Tibial artery (tissue), 4 donors: Measurements from ENCODE around the gene CS.
A peak's percentile ranks its signal among the peaks of the same experiment; 100 is the strongest.

Experiments used
- DNase-seq, 2 donors: peaks; one replicate each; pipeline ENCODE4 v3.0.0-alpha.2; 2019
- H3K27ac ChIP-seq, 2 donors: fragments of 200-600 bp; sonication (generic) in 1 of 2; 1 replicate in 1 of 2; 2 replicates in 1 of 2; pipeline ENCODE4 v1.5.1; 2018 to 2019; ENCODE audit warnings: mild to moderate bottlenecking in 1 of 2
- H3K27me3 ChIP-seq, 2 donors: fragments of 200-600 bp; sonication (generic) in 1 of 2; one replicate each; pipeline versions ENCODE4 v1.5.1 to v1.6.0; 2016 to 2019
- H3K36me3 ChIP-seq, 3 donors: fragments of 200-600 bp; sonication (generic) in 2 of 3; one replicate each; pipeline ENCODE4 v1.5.1; 2016 to 2019; ENCODE audit warnings: mild to moderate bottlenecking in 2 of 3
- H3K4me1 ChIP-seq, 4 donors: fragments of 200-600 bp; sonication (generic) in 2 of 4; 1 replicate in 3 of 4; 2 replicates in 1 of 4; pipeline ENCODE4 v1.5.1; 2016 to 2019
- H3K4me3 ChIP-seq, 2 donors: fragments of 200-600 bp; sonication (generic) in 1 of 2; 1 replicate in 1 of 2; 2 replicates in 1 of 2; pipeline ENCODE4 v1.5.1; 2018 to 2019; ENCODE audit warnings: mild to moderate bottlenecking in 2 of 2
- H3K9me3 ChIP-seq, 3 donors: fragments of 200-600 bp; sonication (generic) in 1 of 3; one replicate each; pipeline ENCODE4 v1.5.1; 2016 to 2019
- intact Hi-C: fragments of 100-400 bp; cut with DNase I; formaldehyde crosslinking; loops from one replicate; pipeline ENCODE4 v1.15.0; 2023; ENCODE audit warnings: low total_unique reads
- TF ChIP-seq, protein P1 (sequence below), 2 experiments: fragments of 200-600 bp in 1 of 2; fragments of 450-650 bp in 1 of 2; IDR thresholded peaks; one replicate each; pipeline ENCODE4 v1.5.1; 2017 to 2019; ENCODE audit warnings: antibody characterized with exemption in 2 of 2, mild to moderate bottlenecking in 1 of 2, moderate library complexity in 1 of 2

CS gene

DNA sequence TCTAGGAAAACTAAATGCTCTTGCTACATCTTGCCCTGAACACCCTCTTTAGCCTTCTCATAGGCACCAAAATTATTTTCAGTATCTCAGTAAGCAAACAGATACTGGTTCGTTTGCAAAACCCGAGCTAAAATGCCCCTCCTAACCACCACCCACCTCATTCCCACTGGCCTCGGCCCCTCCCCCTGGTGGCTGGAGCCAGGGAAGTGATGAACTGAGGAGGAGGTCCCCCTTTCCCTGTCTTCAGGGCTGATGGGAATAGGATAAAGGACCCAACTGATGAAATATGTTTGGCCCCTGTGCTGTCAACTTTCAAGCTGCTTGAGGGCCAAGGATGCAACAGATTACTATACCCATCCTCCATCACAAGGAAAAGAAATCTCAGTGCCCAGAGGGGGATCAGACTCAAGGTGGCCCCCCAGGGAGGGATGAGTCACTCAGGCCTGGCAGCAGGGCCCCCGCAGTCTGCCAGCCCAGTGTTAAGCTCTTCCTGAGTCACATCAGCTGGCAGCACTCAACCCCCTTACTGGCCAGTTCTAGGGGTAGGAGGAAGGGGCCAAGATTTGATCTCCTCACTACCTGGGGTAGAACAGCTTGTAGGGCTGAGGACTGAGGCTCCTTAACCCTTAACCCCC lies 43.7 kb downstream of the CS start:
- intact Hi-C loops: no loop called here
- Histone ChIP-seq H3K36me3 (peaks cover 46 to 49% (median 48%) of the 10 kb centered on the region in 3 donors), H3K9me3 (no peaks in the 10 kb centered on the region), H3K4me3 (peak overlapping the region in 1 of 2 donors; percentile 92), H3K4me1 (peaks cover 0 to 31% (median 24%) of the 10 kb centered on the region in 4 donors), H3K27ac (peak overlapping the region; percentile 2 to 85), H3K27me3 (no peaks in the 10 kb centered on the region)
- TF ChIP-seq, protein P1, sequence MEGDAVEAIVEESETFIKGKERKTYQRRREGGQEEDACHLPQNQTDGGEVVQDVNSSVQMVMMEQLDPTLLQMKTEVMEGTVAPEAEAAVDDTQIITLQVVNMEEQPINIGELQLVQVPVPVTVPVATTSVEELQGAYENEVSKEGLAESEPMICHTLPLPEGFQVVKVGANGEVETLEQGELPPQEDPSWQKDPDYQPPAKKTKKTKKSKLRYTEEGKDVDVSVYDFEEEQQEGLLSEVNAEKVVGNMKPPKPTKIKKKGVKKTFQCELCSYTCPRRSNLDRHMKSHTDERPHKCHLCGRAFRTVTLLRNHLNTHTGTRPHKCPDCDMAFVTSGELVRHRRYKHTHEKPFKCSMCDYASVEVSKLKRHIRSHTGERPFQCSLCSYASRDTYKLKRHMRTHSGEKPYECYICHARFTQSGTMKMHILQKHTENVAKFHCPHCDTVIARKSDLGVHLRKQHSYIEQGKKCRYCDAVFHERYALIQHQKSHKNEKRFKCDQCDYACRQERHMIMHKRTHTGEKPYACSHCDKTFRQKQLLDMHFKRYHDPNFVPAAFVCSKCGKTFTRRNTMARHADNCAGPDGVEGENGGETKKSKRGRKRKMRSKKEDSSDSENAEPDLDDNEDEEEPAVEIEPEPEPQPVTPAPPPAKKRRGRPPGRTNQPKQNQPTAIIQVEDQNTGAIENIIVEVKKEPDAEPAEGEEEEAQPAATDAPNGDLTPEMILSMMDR (IDR thresholded peaks at IDR 0.05): no peak
- no peak for DNase-seq

DNA sequence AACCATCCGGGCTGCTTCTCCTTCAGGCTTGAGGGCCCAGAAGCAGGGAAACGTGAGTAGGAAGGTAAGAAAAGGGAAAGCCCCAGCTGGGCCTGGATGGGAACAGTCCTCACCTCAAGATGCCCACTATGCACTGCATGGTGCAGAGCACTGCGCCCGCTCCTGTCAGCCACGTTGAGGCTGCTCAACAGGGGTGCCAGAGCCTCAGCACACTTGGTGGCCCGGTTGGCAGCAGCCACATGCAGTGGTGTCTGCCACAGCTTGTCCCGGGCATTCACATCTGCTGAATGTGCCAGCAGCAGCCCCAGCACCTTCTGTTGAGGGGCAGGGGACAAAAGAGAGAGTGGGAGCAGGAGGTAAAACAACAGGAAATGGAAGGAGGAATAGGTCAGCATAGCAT lies 44.5 kb downstream of the CS start:
- TF ChIP-seq, protein P1 (IDR thresholded peaks at IDR 0.05): no peak
- no peaks in the 10 kb centered on the region for H3K27me3 ChIP-seq
- H3K4me3 ChIP-seq: no peak overlapping the region
- DNase-seq: no peak
- intact Hi-C loops: no loop called here
- H3K36me3 ChIP-seq: peaks cover 53 to 57% (median 55%) of the 10 kb centered on the region in 3 donors
- H3K27ac ChIP-seq: peak overlapping the region in 1 of 2 donors; percentile 85
- no peaks in the 10 kb centered on the region for H3K9me3 ChIP-seq
- H3K4me1 ChIP-seq: peaks cover 0 to 31% (median 24%) of the 10 kb centered on the region in 4 donors

DNA sequence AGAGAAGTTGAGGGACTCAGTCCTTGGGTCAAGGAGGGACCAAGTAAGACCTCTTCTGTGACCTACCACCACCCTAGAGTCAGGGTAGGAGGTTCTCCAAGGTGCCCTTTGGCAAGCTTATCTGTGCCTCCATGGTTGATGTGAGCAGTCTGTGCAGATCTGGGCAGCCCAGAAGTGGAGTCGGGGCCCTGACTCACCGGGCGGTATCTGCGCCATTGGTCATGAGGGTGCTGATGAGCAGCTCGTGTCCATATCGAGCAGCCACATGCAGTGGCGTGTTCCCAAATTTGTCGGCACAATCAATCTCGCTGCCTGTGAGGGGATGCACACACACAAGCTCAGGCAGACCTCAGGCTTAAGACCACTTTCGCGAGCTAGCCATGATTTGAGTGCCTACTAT lies 47.0 kb downstream of the CS start:
- TF ChIP-seq, protein P1 (IDR thresholded peaks at IDR 0.05): no peak
- intact Hi-C loops: no loop called here
- no peaks in the 10 kb centered on the region for H3K27me3 ChIP-seq
- H3K4me1 ChIP-seq: peaks cover 0 to 21% (median 17%) of the 10 kb centered on the region in 4 donors
- H3K27ac ChIP-seq: no peak overlapping the region
- peaks cover 79 to 81% (median 80%) of the 10 kb centered on the region in 3 donors for H3K36me3 ChIP-seq
- DNase-seq: no peak
- H3K4me3 ChIP-seq: no peak overlapping the region
- H3K9me3 ChIP-seq: no peaks in the 10 kb centered on the region

DNA sequence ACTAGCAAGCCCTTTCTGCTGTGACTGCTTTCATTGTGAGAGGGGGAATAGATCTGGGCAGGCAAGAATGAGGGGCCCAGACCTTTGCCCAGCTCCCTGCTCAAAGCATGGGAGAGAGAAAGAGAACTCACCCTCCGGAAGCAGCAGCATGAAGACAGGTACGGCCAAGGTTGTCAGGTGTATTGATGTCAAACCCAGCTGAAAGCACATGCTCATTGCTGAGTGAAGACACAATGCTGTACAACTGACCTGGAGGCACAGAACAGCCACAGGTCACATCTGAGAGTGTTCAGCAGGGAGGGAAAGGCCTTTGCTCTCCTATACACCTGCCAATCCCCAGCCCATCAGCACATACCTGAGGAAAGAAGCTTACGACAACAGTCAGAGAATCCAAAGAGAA lies 47.5 kb downstream of the CS start:
- no peak for DNase-seq
- Histone ChIP-seq H3K4me1 (peaks cover 0 to 21% (median 17%) of the 10 kb centered on the region in 4 donors), H3K4me3 (no peak overlapping the region), H3K27me3 (no peaks in the 10 kb centered on the region), H3K9me3 (no peaks in the 10 kb centered on the region), H3K36me3 (peaks cover 84 to 85% (median 85%) of the 10 kb centered on the region in 3 donors), H3K27ac (no peak overlapping the region)
- TF ChIP-seq, protein P1 (IDR thresholded peaks at IDR 0.05): no peak
- intact Hi-C loops: no loop called here

DNA sequence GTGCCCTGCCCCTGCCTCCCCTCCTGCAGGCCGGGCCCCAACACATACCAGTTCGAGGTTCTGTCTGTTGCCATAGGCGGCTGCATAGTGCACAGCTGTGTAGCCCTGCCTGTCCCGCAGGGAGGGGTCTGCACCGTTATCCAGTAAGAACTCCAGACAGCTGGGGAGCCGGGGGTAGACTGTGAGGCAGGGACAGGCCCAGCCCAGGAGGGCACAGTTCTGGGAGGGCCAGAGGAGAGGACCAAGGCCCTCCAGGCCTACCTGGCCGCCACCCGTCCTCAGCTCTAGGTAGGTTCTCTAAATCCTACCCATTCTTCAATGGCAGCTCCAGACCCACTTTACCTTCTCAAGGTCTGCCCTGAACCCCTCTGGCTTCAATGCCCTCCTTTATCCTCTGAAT lies 51.4 kb downstream of the CS start:
- H3K4me1 ChIP-seq: no peaks in the 10 kb centered on the region
- intact Hi-C loops: no loop called here
- H3K9me3 ChIP-seq: no peaks in the 10 kb centered on the region
- TF ChIP-seq, protein P1 (IDR thresholded peaks at IDR 0.05): no peak
- no peak overlapping the region for H3K4me3 ChIP-seq
- no peak overlapping the region for H3K27ac ChIP-seq
- DNase-seq: no peak
- H3K27me3 ChIP-seq: no peaks in the 10 kb centered on the region
- H3K36me3 ChIP-seq: peaks cover 97 to 99% (median 97%) of the 10 kb centered on the region in 3 donors
